ENCODE measurements around the gene MGMT.

Gene MGMT

DNA sequence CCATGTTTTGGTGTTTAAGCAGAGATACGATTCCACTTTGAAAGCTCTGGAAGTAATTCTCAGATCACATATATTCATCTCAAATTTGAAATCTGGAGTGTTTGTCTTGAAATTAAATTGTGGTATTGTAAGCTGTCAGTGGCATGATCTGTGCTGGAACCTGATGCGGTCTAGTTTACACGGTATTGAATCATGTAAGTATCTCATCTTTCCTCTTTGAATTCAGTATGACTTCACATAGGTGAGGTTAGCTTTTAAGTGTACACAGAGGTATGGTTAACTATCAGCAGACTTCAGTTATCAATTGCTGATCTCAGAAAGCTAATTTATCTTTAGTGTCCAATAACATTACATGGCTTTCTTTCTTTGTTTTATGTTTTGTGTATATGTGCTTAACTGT is 155.2 kb downstream of the MGMT start:
- DNase-seq (ENCODE audit: low read depth in 2 of 2), result no peak

- no peak for DNase-seq (ENCODE audit: low read depth in 2 of 2)
Measured at GRCh38 chr10:129622736-129623135, 155.7 kb downstream of the MGMT start.

DNA sequence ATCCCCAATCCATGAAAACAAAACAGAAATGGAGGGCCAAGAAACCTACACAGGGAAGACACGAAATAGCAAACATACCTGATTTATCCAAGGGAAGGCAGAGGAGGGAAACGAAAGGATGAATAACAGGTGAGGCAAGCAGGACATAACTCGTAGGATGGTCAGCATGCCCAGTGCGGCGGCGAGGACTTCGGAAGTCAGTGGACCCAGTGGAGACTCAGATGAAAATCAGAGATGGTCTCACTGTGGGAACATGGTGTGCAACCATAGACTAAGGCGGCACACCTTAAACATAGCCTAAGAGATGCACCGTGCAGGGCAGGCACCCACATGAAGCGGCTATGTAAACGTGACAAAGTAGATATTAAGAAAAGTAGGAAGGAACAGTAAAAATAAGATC is 157.5 kb downstream of the MGMT start:
- no peak for DNase-seq (ENCODE audit: low read depth in 2 of 2)

DNA sequence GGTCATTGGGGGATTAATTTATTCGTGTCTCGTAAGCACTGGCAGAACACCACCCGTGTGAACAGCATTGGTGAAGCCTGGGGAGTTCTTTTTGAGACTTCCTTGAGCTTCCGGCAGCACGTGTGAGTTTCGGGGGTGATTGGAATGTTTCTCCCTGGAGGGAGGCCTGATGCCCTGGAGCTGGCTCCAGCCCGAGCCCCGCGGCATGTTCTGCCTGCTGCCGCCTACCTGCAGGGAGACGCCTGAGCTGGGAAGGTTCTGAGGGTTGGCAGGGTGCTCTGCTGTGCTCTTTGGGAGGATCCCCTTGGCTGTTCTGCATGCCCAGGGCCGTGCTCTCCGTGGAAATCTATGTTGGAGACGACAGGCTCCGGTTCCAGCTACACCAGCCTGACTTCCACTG is 159.3 kb downstream of the MGMT start:
- DNase-seq (ENCODE audit: low read depth in 2 of 2), result no peak

DNA sequence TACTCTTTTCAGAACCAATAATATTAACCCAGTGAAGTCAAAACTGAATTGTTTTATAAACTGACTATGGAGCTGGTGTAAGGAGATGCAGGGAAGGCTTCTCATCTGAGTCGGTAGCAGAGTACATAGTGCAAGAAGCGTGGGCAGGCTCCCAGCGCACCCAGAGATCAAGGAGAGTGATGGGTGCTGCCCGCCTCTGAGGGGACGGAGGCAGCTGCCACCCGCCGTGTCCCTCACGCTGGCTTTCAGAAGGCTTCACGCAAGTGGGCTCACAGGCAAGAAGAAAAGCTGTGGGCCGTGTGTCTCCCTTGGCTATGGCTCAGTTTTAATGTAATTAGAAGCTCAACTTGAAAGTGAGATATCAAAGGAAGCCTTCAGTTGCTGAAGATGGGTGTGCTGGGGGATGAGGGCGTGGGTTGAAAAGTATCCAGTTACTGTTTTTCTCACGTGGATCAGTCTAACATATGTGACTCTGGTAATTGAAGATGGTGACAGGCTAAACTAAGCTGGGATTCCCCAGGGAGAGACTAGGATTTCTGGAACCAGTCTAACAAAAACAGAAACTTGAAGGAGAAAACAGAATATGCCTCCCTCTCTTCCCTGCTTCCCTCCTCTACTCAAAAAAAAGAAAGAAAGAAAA is 159.9 kb downstream of the MGMT start:
- DNase-seq (ENCODE audit: low read depth in 2 of 2), result no peak

- no peak for DNase-seq (ENCODE audit: low read depth in 2 of 2)
Measured at GRCh38 chr10:129627442-129627841, 160.4 kb downstream of the MGMT start.

- no peak for DNase-seq (ENCODE audit: low read depth in 2 of 2)
Measured at GRCh38 chr10:129628823-129629222, 161.8 kb downstream of the MGMT start.

DNA sequence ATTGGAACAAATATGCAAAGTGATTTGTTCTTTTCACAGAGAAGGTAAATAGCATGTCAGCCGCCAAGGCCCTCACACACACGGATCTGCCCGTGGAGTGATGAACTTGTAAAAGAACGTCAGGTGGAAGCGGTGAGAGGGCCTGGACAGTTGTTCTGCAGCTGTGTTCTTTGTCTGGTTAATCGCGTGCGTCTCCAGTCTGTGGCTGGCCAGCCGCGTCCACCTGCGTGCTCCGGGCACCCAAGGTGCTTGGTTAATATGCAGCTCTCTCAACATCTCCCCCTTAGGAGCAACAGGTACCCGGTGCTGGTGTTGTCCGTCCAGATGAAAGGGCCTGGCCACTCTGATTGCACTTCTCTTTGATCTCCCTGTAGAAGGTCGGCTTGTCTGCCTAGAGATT is 162.9 kb downstream of the MGMT start:
- DNase-seq (ENCODE audit: low read depth in 2 of 2), result no peak

- DNase-seq (ENCODE audit: low read depth in 2 of 2), result no peak
Measured at GRCh38 chr10:129631006-129631405, 164.0 kb downstream of the MGMT start.

DNA sequence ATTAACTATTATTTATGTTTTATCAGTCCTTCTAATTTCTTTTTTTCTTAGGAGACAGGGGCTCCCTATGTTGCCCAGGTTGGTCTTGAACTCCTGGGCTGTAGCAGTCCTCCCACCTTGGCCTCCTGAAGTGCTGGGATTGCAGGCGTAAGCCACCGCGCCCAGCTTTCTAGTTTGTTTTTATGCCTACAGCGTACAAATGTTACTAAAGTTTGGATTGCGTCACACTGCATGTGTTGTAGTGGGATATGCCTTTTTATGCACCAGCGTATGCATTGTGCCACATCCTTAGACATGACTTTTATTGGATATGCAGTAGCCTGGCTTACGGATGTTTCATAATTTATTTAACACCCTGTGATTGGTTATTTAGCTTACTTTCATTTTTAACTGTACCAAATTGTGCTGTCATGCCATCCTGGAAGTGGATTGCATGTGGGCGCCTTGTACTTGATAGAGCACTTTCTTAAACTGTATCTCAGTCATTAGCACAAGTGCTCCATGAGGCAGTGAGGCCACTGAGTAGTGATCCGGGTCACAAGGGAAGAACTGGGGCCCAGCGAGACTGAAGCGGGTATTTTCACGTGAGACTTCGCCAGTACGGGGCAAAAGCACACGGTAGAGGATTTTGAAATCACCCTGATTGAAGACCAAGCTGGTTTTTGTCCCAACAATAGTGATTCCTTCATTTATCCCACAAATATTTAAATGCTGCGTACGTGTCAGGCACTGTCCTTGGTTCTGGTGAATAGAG is 165.0 kb downstream of the MGMT start:
- DNase-seq (ENCODE audit: low read depth in 2 of 2), result no peak

DNA sequence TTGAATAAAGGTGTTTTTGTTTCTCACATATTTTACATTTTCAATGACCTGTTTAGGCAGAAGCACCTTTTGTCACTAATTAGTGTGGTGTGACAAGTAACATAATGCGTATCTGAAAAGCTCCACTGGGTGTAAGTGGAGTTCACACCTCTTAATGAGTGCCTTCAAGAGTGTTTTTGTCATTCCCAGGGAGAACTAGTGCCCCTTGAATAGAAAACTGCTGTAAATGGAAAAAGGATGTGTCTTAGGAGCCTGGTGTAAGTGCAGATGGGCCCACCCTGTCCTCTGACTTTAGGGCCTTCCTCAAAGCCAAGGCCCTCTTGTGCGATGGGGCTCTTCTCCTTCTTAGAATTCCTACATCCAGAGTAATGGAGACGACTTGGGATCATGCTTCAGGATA is 170.0 kb downstream of the MGMT start:
- no peak for DNase-seq (ENCODE audit: low read depth in 2 of 2)

- no peak for DNase-seq (ENCODE audit: low read depth in 2 of 2)
Measured at GRCh38 chr10:129637846-129638245, 170.8 kb downstream of the MGMT start.

GRCh38 chr10:129641351-129641750 is 174.3 kb downstream of the MGMT start:
- DNase-seq (ENCODE audit: low read depth in 2 of 2), result no peak

DNA sequence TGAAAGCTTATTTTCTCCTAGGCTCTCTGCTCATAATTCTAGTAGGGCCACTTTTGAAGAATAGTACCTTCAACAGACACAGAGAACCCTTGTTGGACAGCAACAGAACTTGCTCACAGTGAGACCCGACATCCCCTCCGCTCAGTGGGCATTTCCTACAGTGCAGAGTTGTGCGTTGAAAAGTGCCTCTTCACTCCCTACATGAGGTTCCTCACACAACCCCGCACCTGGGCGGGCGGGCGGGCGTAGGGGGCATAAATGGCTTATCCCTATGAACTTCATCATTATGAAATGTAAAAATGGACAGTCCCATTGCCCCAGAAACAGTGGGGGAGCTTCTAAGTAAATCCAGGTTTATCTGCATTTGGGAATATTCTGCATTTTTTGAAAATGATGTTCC is 174.9 kb downstream of the MGMT start:
- no peak for DNase-seq (ENCODE audit: low read depth in 2 of 2)

DNA sequence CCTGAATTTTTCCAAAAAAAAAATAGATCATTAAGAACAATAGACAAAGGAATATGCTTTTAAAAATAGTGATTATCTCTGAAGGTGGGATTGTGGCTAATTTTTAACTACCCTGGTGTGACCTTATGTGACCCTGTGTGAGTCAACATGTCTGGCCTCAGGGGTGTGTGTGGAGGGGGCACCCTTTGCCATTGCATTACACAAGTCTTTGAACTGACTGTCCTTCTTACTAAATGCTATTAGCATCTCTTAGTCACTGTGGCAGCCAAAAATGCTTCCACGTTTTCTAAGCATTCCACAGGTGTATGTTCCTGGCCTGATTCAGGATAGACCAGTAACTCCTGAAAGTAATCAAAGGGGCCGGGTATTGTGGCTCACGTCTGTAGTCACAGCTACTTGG is 175.4 kb downstream of the MGMT start:
- no peak for DNase-seq (ENCODE audit: low read depth in 2 of 2)

GRCh38 chr10:129643266-129643665 is 176.2 kb downstream of the MGMT start:
- no peak for DNase-seq (ENCODE audit: low read depth in 2 of 2)

- no peak for DNase-seq (ENCODE audit: low read depth in 2 of 2)
Measured at GRCh38 chr10:129645487-129645886, 178.4 kb downstream of the MGMT start.

GRCh38 chr10:129646973-129647372 is 179.9 kb downstream of the MGMT start:
- DNase-seq (ENCODE audit: low read depth in 2 of 2), result no peak

DNA sequence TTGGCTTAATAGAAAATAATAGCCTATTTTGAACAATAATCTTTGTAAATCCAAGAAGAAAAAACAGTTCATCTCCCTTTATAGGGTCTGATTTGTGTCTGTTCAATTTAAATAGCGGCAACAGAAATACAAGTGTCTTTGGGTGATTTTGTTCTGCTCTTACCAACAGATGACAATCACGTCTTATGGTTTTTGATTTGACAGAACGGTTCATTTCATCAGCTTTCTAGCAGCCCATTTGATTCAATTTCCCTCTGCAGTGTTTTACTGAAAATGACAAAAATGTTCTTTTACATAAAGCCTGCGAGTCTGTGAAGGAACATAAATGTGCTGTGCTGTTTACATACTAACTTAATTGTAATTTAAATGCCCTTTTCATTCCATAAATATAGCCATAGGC is 180.5 kb downstream of the MGMT start:
- DNase-seq (ENCODE audit: low read depth in 2 of 2), result no peak

DNA sequence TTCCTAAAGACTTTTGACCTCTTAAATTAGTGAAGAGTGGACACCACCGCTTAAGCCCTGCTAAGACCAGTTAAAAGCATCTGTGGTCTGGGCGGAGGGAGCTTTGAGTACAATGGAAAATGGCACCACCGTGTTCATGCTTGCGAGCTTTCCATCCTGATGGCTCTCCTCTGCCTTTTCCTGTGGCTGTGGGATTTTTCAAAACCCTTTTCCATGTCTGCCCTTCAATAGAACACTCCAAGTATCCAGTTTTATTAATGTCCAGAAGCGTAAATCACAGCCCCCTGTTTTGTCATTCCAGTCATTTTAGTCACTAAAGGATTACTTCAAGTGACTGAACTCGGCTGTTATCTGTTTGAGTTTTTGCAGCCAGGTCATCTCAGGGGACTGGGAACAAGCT is 181.8 kb downstream of the MGMT start:
- DNase-seq (ENCODE audit: low read depth in 2 of 2), result no peak

GRCh38 chr10:129652021-129652420 is 185.0 kb downstream of the MGMT start:
- DNase-seq (ENCODE audit: low read depth in 2 of 2), result no peak

DNA sequence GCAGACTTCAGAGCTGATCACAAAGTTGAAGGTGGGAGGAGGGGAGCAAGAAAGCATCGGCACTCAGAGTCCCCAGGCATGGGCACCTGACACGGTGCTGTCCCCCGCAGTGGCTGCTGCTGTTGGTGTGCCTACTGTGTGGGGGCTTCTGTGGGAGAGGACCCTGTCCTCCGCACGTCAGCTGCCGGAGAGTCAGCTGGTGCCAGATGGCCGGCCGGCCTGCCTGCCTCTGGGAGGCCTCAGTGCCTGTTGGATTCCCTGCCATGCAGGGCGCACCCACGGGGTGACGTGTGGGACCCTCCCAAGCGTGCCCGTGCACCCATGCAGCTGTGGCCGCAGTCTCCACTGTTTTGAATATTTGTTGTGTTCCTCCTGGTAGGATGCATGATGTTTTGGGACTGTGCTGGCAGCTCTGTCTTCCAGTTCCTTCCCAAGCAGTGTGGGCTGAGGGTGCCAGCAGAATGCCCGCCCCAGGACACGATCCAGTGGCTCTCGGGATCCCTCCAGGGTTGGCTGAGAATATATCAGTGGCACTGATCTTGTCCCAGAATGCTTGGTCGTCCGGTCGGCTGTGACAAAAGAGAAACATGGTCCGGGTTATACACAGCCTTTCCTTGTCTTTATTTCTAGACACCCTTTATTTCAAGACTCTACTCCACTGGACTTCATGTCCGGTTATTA is 185.6 kb downstream of the MGMT start:
- DNase-seq (ENCODE audit: low read depth in 2 of 2), result no peak

GRCh38 chr10:129653428-129653827 is 186.4 kb downstream of the MGMT start:
- DNase-seq (ENCODE audit: low read depth in 2 of 2), result no peak
